OCI-LY7 (cell line): ENCODE results near the gene ELP4.

Experiments
- EZH2phosphoT487 ChIP-seq: fragments of 200-600 bp; sonication (generic); IDR thresholded peaks from 2 replicates; pipeline ENCODE4 v1.6.1; 2018; ENCODE audit warnings: low read depth, borderline replicate concordance, mild to moderate bottlenecking, mixed run types, antibody characterized with exemption, low read length, moderate library complexity, mixed read lengths
- TF ChIP-seq, protein P1 (sequence below): fragments of 200-600 bp; sonication (generic); conservative IDR thresholded peaks from 2 replicates; pipeline ENCODE4 v1.5.1; 2014; ENCODE audit warnings: mild to moderate bottlenecking, antibody characterized with exemption, low read length, moderate library complexity, mixed read lengths

- TF ChIP-seq, protein P1, sequence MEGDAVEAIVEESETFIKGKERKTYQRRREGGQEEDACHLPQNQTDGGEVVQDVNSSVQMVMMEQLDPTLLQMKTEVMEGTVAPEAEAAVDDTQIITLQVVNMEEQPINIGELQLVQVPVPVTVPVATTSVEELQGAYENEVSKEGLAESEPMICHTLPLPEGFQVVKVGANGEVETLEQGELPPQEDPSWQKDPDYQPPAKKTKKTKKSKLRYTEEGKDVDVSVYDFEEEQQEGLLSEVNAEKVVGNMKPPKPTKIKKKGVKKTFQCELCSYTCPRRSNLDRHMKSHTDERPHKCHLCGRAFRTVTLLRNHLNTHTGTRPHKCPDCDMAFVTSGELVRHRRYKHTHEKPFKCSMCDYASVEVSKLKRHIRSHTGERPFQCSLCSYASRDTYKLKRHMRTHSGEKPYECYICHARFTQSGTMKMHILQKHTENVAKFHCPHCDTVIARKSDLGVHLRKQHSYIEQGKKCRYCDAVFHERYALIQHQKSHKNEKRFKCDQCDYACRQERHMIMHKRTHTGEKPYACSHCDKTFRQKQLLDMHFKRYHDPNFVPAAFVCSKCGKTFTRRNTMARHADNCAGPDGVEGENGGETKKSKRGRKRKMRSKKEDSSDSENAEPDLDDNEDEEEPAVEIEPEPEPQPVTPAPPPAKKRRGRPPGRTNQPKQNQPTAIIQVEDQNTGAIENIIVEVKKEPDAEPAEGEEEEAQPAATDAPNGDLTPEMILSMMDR = no peak
- TF ChIP-seq EZH2phosphoT487 = no peak
Observed at GRCh38 chr11:31620434-31620833, 110.9 kb downstream of the ELP4 start.
